ENCODE measurements around the gene APPBP2.
"Not testable (repeated sequence)": the region's sequence is repeated elsewhere in the genome, so short reads cannot be mapped to it uniquely, and the experiment has no call there.

APPBP2 gene

DNA sequence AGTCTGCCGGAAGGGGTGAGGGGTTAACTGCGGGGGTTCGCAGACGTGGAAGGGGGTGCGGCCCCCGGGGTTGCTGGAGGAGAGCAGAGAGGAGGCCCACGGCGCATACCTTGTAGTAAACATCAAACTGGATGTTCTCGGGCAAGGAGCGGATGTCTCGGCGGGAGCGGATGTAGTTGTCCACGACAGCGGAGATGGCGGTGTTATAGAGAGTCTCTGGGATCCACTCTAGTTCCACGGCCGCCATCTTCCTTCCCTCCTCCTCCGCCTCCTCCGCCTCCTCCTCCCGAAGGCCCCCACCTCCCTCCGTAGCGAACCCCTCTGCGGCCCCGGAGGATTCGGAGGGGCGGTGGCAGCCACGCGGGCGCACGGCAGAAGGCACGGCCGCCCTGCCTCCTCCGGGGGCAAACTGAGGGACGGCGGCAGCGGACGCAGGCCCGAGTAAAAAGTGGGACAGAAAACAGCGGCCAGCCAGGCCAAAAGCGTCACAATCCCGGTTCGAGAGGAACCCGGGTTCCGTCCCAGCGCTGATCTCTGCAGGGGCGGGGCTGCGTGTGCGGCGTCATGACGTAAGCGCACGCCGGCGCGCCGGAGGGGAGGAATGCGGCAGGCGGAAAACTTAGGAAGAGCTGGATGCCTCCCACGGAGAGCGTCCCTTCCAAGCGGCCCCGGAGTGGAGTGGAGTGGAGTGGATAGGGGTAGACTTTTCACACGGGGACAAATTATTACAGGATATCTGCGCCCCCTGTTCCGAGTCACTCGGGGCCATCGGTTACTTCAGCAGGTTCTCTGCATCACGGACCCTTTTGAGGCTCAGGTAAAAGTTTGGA, at the start of gene APPBP2:
TSS of gene APPBP2 (minus strand) at position 558 of the 830 bp plus-strand sequence. CDS start at position 247, 311 bp downstream.
- peak; percentile 64 for DNase-seq

DNA sequence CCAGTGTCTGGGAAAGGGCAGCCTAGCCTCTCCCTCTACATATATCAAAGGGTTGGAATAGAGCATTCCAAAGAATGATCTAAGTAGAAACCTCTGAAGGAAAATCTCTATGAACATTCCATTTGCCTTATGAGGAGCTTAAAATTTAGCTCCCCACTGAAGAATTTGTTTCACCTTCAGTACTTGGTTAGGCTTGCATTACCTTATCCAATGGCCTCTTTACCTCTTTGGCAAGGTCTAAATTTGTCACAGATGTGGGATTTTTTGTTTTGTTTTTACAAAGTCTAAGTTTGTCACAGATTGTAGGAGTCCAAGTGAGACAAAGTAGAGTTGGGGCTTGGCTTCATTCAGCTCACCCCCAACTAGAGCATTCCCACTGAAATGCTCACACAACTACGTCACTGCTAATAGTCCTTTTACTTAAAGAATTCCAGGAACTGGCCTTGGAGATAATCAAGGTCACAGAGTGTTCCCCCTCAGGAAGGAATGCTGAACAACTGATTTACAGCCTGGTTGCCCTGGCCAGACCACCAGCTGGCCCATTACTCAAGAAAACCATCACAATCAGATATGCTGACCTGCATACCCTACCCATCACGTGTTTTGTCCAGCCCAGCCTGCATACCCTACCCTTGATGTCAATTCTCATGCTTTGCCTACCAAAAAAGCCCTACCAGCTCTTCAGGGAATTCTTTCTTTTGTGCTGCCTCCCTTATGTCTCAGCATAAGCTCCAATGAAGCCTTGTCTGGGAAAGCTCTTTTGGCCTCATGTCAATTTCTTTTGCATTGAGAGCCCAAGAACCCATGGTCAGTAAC, 47.4 kb upstream of the APPBP2 start:
- DNase-seq = peak; percentile 22

- no peak for DNase-seq
Measured at GRCh38 chr17:60565233-60565632, 39.2 kb upstream of the APPBP2 start.

DNA sequence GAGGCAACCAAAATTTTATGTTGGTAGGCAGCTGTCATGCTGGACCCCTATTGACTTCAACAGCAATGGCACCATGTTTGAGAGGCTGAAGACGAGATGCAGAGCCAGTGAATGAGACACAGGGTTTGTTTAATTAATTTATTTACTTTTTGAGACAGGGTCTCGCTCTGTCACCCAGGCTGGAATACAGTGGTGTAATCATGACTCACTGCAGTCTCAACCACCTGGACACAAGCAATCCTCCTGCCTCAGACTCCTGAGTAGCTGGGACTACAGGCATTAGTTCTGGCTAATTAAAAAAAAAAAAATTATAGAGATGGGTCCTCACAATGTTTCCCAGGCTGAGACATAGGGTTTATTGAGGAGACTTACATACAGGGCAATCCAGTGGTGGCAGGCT, 37.7 kb upstream of the APPBP2 start:
- no peak for DNase-seq

- no peak for DNase-seq
Measured at GRCh38 chr17:60562421-60562820, 36.4 kb upstream of the APPBP2 start.

- no peak for DNase-seq
Measured at GRCh38 chr17:60560860-60561257, 34.8 kb upstream of the APPBP2 start.

GRCh38 chr17:60559995-60560859, 34.2 kb upstream of the APPBP2 start:
- no peak for DNase-seq

GRCh38 chr17:60559659-60559994, 33.6 kb upstream of the APPBP2 start:
- no peak for DNase-seq

DNA sequence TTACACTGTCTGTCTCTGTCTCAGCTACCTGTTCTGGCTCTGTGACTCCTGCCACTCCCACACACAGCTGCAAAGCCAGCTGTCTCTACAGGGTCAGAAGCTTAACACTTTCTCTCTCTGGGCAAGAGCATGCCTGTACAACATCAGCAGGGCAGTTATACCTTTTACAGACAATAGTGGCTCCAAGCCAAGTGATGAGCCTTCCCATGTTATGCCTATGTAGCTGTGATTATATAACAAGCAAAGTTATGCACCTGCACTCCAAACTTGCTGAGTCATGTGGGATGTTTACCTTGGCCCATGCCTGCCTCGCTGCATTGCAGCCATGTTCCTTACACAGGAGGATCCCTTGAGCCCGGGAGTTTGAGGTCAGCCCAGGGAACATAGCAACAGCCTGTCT, 31.8 kb upstream of the APPBP2 start:
- no peak for DNase-seq

GRCh38 chr17:60555786-60556185, 29.7 kb upstream of the APPBP2 start:
- DNase-seq = no peak

DNA sequence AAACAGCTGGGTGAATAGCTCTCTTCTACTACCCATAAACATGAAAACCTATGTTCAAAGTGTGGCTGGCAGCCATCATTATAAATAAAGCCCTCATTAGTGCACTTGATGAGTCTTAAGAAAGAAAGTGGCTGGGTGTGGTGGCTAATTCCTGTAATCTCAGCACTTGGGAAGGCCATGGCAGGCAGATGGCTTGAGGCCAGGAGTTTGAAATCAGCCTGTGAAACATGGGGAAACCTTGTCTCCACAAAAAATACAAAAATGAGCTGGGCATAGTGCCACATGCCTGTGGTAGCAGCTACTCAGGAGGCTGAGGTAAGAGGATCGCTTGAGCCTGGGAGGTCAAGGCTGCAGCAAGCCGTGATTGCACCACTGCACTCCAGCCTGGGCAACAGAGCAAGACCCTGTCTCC, 28.3 kb upstream of the APPBP2 start:
- DNase-seq = no peak

GRCh38 chr17:60552255-60552654, 26.2 kb upstream of the APPBP2 start:
- DNase-seq = not testable (repeated sequence)

GRCh38 chr17:60548990-60549389, 22.9 kb upstream of the APPBP2 start:
- no peak for DNase-seq

DNA sequence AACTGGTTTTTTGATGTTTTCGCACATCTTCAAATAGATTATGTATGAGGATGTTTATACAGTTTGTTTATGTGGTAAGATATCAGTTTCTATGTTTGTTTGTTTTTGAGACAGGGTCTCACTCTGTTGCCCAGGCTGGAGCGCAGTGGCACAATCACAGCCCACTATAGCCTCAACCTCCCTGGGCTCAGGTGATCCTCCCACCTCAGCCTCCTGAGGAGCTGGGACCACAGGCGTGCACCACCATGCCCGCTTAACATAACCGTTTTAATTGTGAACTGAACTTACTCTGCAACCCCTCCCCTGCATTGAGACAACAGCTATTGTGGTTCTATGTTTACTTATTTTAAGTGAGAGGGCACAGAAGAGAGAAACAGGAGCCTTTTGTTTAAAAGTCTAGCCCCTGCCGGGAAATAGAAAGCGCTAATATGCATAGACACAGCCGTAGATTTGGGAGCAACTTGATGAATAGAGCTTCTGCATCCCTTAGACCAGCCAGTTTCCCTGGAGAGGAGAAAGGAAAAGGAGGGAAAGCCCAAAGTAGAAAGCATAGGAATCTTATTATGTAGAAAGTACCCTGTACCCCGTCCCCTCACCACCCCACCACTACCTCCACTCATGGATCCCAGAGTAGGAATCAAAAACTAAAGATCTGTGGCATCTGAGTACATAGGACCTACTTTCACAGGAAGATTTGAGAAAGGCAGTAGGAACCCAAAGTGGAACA, 19.6 kb upstream of the APPBP2 start:
- DNase-seq = no peak

- DNase-seq = no peak
Measured at GRCh38 chr17:60542071-60542470, 16.0 kb upstream of the APPBP2 start.

DNA sequence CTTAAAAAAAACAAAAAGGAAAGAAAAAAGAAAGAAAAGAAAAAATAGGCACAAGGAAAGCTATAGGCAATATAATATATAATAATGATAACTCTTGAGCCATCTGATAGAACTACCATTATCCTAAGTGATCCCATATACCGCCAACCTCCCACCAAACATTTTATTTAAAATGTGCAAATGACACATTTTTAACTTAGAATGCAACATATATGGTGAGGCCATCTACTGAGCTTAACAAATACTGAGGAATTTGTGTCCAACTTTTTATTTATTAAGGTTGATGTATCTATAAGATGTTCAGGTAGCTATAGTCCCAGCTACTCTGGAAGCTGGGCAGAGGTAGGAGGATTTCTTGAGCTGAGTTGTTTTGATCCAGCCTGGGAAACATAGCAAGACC, 14.4 kb upstream of the APPBP2 start:
- no peak for DNase-seq

DNA sequence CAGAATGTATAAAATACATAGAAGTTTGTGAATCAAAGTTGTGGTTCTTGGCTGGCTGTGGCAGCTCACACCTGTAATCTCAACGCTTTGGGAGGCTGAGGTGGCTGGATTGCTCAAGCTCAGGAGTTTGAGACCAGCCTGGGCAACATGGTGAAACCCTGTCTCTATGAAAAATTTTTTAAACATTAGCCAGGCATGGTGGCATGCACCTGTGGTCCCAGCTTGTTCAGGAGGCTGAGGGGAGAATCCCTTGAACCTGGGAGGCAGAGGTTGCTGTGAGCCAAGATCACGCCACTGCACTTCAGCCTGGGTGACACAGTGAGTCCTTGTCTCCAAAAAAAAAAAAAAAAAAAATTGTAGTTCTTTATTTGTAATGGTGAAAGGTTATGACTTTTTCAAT, 13.8 kb upstream of the APPBP2 start:
- DNase-seq = no peak

- DNase-seq = no peak
Measured at GRCh38 chr17:60538726-60539125, 12.7 kb upstream of the APPBP2 start.

DNA sequence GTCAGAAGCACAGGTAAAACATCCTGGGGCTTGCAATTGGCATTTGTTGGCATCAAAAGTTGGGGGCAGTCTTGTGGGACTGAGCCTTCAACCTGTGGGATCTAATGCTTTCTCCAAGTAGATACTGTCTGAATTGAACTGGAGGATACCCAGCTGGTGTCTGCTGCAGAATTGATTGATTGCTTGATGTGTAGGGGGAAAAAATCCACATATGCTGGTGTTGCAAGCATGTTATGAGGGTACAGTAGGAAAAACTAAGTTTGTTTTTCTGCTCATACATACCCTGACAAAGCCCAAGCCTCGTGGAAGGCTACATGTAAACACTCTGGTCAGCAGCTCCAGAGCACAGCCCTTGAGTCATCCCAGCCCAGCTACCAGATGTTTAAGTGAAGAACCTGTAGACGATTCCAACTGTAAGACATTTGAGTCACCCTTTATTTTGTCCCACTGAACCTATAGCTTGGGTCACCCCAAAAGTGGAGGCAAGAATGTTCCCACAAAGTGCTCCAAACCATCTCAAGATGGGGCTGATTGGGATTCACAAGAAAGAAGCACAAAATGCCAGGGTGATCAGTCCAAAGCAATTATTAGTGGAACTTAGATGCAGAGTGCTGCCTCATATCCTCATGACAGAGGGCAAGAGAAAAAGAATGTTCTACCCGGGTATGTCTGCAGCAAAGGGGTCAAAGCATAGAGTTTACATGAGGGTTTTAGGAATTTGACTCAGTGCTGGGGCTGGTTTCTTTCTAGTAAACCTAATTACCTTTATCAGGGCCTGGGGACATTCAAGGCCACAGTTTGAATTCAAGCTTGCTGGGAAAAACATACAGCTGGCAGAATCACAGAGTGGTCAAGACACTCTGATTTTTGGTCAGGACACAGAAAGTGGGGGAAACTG, 9.6 kb upstream of the APPBP2 start:
- DNase-seq = no peak

DNA sequence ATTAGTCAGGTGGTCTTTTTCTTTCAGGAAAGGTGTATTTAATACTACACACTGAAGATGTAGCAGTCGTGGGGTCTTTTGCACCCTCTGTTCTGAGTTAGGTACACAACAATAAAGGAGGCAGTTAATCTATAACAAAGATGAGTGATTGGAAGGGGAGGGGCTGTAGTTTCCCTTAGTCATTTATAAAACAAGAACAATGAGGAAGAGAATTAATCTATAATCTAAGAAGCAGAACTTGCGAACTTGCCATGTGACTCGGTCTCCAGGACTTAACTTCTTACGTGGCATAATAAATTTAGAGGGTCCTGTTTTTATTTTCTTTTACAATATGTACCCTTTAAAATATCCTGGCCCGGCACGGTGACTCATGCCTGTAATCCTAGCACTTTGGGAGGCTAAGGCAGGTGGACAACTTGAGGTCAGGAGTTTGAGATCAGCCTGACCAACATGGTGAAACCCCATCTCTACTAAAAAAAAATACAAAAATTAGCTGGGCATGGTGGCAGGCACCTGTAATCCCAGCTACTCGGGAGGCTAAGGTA, 8.6 kb upstream of the APPBP2 start:
- DNase-seq = no peak

DNA sequence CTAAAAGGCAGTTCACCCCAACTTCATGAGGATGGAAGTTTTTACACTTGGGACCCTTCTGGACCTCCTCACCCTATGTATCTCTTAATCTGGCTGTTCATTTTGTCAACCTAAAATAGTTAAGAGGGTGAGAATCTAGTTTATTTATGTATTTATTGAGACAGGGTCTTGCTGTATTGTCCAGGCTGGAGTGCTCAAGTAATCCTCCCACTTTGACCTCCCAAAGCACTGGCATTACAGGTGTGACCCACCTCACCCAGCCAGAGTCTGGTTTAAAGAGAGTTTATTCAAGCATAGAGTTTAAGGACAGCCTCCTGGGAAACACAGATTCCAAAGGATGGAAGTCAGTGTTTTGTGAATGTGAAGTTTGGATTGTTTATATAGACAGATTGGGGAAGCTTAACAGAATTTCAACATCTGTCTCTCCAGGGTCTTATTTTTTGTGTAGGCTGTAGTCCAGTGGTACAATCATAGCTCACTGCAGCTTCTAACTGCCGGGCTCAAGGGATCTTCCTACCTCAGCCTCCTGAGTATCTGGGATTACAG, 8.0 kb upstream of the APPBP2 start:
- no peak for DNase-seq

All from amniotic stem cell (primary cell).